H54 (cell line): ENCODE measurements around the gene TRAP1.
"Not testable (repeated sequence)": the region's sequence is repeated elsewhere in the genome, so short reads cannot be mapped to it uniquely, and the experiment has no call there.

Experiments used
- DNase-seq: peaks from one replicate; pipeline ENCODE4 v3.0.0; 2011; ENCODE audit warnings: low spot score, mixed read lengths; ENCODE audit not compliant: insufficient read length
- FAIRE-seq: peaks from 3 replicates; lab custom pipeline; 2011; peaks lifted over from hg19 to GRCh38; lab: Jason Lieb, UNC
- POLR2A ChIP-seq: IDR thresholded peaks from 2 replicates; pipeline ENCODE4 v1.6.1; 2011; ENCODE audit warnings: low read depth, mild to moderate bottlenecking, low read length

Gene TRAP1

GRCh38 chr16:3730161-3731125 lies 13.1 kb upstream of the TRAP1 start:
- no peak for TF ChIP-seq POLR2A
- DNase-seq = no peak
- FAIRE-seq = no peak

GRCh38 chr16:3729161-3730112 lies 12.1 kb upstream of the TRAP1 start:
- FAIRE-seq = no peak
- DNase-seq = no peak
- TF ChIP-seq POLR2A = no peak

- no peak for TF ChIP-seq POLR2A
- no peak for DNase-seq
- FAIRE-seq = no peak
Measured at GRCh38 chr16:3728424-3729160, 11.3 kb upstream of the TRAP1 start.

GRCh38 chr16:3727806-3728381 lies 10.6 kb upstream of the TRAP1 start:
- no peak for DNase-seq
- no peak for TF ChIP-seq POLR2A
- no peak for FAIRE-seq

GRCh38 chr16:3726021-3726687 lies 8.8 kb upstream of the TRAP1 start:
- no peak for TF ChIP-seq POLR2A
- no peak for DNase-seq
- no peak for FAIRE-seq

GRCh38 chr16:3725276-3725675 lies 8.0 kb upstream of the TRAP1 start:
- FAIRE-seq = no peak
- DNase-seq = no peak
- no peak for TF ChIP-seq POLR2A

GRCh38 chr16:3722508-3722907 lies 5.2 kb upstream of the TRAP1 start:
- TF ChIP-seq POLR2A = no peak
- FAIRE-seq (no peak), DNase-seq (no peak)

GRCh38 chr16:3720418-3720817 lies 3.1 kb upstream of the TRAP1 start:
- DNase-seq (no peak), FAIRE-seq (no peak)
- no peak for TF ChIP-seq POLR2A

GRCh38 chr16:3718628-3719027 lies 1.3 kb upstream of the TRAP1 start:
- no peak for TF ChIP-seq POLR2A

GRCh38 chr16:3718019-3718391 lies 681 bp upstream of the TRAP1 start:
- no peak for TF ChIP-seq POLR2A
- FAIRE-seq (no peak), DNase-seq (no peak)

More at GRCh38 chr16:3718628-3719027, 1.3 kb upstream of the TRAP1 start:
- no peak for FAIRE-seq
- no peak for DNase-seq

- DNase-seq = no peak
- FAIRE-seq = no peak
Measured at GRCh38 chr16:3716831-3717234, 491 bp downstream of the TRAP1 start.

GRCh38 chr16:3715430-3715829 lies 1.9 kb downstream of the TRAP1 start:
- TF ChIP-seq POLR2A = no peak
- no peak for DNase-seq
- FAIRE-seq = no peak

More at GRCh38 chr16:3716831-3717234, 491 bp downstream of the TRAP1 start:
- no peak for TF ChIP-seq POLR2A

- FAIRE-seq, DNase-seq: not testable (repeated sequence)
Measured at GRCh38 chr16:3714378-3714777, 2.9 kb downstream of the TRAP1 start.
